ENCODE data around the gene TFRC.
"Not testable (repeated sequence)": the region's sequence is repeated elsewhere in the genome, so short reads cannot be mapped to it uniquely, and the experiment has no call there.

The TFRC gene

GRCh38 chr3:196004359-196005052 lies 77.4 kb downstream of the TFRC start:
- not testable (repeated sequence) for DNase-seq (ENCODE audit: low read depth in 2 of 2)

DNA sequence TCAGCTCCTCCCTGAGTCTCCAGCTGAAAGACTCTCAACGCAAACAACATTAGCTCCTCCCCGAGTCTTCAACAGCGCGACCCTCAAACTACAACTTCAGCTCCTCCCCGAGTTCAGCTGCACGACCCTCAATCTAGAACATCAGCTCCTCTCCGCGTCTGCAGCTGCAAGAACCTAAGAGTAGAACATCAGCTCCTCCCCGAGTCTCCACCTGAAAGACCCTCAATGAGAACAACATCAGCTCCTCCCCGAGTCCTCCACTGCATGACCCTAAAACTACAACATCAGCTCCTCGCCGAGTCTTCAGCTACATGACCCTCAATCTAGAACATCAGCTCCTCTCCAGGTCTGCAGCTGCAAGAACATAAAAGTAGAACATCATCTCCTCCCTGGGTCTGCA lies 78.3 kb downstream of the TFRC start:
- no peak for DNase-seq (ENCODE audit: low read depth in 2 of 2)

GRCh38 chr3:196002721-196003120 lies 79.2 kb downstream of the TFRC start:
- not testable (repeated sequence) for DNase-seq (ENCODE audit: low read depth in 2 of 2)

DNA sequence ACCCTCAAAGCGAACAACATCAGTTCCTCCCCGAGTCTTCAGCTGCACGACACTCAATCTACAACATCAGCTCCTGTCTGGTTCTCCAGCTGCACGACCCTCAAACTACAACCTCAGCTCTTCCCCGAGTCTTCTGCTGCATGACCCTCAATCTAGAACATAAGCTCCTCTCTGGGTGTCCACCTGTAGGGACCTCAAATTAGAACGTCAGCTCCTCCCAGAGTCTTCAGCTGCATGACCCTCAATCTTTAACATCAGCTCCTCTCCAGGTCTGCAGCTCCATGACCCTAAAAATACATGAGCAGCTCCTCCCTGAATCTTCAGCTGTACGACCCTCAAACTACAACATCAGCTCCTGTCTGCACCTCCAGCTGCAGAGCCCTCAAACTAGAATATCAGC lies 80.7 kb downstream of the TFRC start:
- DNase-seq (ENCODE audit: low read depth in 2 of 2) = not testable (repeated sequence)

- not testable (repeated sequence) for DNase-seq (ENCODE audit: low read depth in 2 of 2)
These were observed 81.4 kb downstream of the TFRC start for GRCh38 chr3:196000360-196000950.

DNA sequence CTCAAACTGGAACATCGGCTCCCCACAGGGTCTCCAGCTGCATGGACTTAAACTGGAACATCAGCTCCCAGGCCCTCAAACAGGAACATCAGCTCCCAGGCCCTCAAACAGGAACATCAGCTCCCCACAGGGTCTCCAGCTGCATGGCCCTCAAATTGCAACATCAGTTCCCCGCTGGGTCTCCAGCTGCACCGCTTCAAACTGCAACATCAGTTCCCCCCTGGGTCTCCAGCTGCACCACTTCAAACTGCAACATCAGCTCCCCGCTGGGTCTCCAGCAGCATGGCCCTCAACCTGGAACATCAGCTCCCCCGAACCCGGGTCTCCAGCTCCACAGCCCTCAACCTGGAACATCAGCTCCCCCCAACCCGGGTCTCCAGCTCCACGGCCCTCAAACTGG lies 82.0 kb downstream of the TFRC start:
- DNase-seq (ENCODE audit: low read depth in 2 of 2) = no peak
